ENCODE results near the gene ALG9.

ALG9 gene

DNA sequence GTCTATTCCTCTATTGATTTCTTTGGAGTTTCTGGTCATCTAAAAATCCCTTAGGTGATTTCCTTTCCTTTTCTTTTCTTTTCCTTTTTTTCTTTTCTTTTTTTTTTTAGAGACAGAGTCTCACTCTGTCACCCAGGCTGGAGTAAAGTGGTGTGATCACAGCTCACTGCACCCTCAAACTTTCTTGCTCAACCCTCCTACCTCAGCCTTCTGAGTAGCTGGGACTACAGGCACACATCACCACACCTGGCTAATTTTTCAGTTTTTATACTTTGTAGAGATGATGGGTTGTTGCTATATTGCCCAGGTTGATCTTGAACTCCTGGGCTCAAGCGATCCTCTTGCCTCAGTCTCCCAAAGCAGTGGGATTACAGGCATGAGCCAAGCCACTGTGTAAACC is 45.4 kb upstream of the ALG9 start:
- no peaks in the 10 kb centered on the region for H3K36me3 ChIP-seq
- TF ChIP-seq, protein P1, sequence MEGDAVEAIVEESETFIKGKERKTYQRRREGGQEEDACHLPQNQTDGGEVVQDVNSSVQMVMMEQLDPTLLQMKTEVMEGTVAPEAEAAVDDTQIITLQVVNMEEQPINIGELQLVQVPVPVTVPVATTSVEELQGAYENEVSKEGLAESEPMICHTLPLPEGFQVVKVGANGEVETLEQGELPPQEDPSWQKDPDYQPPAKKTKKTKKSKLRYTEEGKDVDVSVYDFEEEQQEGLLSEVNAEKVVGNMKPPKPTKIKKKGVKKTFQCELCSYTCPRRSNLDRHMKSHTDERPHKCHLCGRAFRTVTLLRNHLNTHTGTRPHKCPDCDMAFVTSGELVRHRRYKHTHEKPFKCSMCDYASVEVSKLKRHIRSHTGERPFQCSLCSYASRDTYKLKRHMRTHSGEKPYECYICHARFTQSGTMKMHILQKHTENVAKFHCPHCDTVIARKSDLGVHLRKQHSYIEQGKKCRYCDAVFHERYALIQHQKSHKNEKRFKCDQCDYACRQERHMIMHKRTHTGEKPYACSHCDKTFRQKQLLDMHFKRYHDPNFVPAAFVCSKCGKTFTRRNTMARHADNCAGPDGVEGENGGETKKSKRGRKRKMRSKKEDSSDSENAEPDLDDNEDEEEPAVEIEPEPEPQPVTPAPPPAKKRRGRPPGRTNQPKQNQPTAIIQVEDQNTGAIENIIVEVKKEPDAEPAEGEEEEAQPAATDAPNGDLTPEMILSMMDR (IDR thresholded peaks at IDR 0.05) = no peak
- H3K4me1 ChIP-seq (ENCODE audit: control insufficient read depth in 1 of 2, insufficient read depth in 1 of 2, low read depth in 1 of 2, low read length in 1 of 2) = no peaks in the 10 kb centered on the region
- H3K27me3 ChIP-seq = peaks cover 48% of the 10 kb centered on the region
- H3K9me3 ChIP-seq = no peaks in the 10 kb centered on the region
- H3K4me3 ChIP-seq (ENCODE audit: low read depth in 1 of 2, low read length in 1 of 2) = no peak overlapping the region
- H3K27ac ChIP-seq = no peak overlapping the region

- Histone ChIP-seq H3K4me1 (ENCODE audit: control insufficient read depth in 1 of 2, insufficient read depth in 1 of 2, low read depth in 1 of 2, low read length in 1 of 2) (no peaks in the 10 kb centered on the region), H3K4me3 (ENCODE audit: low read depth in 1 of 2, low read length in 1 of 2) (no peak overlapping the region)
- TF ChIP-seq, protein P1 (IDR thresholded peaks at IDR 0.05) = no peak
Observed at GRCh38 chr11:111913997-111914396, 42.6 kb upstream of the ALG9 start.

DNA sequence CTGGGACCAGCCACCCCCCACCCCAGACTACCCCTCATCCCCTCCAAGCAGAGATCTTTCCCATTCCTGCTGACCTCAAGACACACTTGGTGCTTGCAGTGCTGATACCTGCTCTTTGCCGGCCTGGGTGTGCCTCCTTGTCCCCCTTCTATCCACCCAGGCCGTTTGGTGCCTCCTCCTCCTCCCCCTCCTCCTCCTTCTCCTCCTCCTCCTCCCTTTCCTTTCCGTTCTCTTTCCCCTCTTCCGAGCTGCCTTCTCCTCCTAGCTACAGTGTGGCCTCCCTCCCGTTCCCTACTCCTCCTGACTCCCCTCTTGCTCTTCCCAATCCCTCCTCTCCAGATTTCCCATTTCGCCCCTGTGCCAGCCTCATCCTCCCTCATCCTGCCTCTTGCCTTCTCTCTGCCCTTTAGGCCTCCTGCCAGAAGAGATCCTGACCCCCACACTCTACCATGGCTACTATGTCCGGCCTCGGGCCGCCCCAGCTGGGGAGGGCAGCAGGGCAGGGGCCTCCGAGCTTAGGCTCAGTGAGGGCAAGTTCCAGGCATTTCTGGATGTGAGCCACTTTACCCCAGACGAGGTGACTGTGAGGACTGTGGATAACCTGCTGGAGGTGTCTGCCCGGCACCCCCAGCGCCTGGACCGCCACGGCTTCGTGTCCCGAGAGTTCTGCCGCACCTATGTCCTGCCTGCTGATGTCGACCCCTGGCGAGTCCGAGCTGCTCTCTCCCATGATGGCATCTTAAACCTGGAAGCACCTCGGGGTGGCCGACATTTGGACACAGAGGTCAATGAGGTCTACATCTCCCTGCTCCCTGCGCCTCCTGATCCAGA is 41.9 kb upstream of the ALG9 start:
- Histone ChIP-seq H3K4me3 (ENCODE audit: low read depth in 1 of 2, low read length in 1 of 2) (no peak overlapping the region), H3K4me1 (ENCODE audit: control insufficient read depth in 1 of 2, insufficient read depth in 1 of 2, low read depth in 1 of 2, low read length in 1 of 2) (no peaks in the 10 kb centered on the region), H3K27ac (no peak overlapping the region), H3K27me3 (peaks cover 73% of the 10 kb centered on the region), H3K36me3 (no peaks in the 10 kb centered on the region), H3K9me3 (no peaks in the 10 kb centered on the region)
- TF ChIP-seq, protein P1 (IDR thresholded peaks at IDR 0.05) = no peak

More at GRCh38 chr11:111913997-111914396, 42.6 kb upstream of the ALG9 start:
- no peaks in the 10 kb centered on the region for H3K36me3 ChIP-seq
- H3K27ac ChIP-seq = no peak overlapping the region
- H3K9me3 ChIP-seq = no peaks in the 10 kb centered on the region
- H3K27me3 ChIP-seq = peaks cover 73% of the 10 kb centered on the region

DNA sequence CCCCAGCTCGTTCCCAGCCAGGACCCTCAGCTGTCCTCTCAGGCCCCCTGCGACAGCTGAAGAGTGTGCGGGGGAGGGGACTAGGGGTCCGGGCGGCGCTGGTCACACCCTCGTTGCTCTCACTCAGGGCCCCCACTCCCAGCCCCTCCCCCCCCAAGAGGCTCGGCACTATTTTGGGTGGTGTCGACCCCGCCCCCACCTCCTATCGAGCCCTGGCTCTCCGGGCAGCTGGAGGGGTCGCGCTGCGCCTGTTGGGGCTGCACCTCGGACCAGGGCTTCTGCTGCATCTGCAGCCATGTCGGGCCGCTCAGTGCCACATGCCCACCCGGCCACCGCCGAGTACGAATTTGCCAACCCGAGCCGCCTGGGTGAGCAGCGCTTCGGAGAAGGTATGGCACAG is 41.2 kb upstream of the ALG9 start, which contains the start of gene HSPB2:
Gene HSPB2, plus strand, starts transcription at position 200 of the 400 bp plus-strand sequence. Its CDS starts 96 bp downstream, at position 296.
- no peak within 1 kb of the TSS for H3K4me3 ChIP-seq (ENCODE audit: low read depth in 1 of 2, low read length in 1 of 2)
- H3K27ac ChIP-seq = no peak within 1 kb of the TSS
- no peaks in the 10 kb centered on the region for H3K36me3 ChIP-seq
- TF ChIP-seq, protein P1 (IDR thresholded peaks at IDR 0.05) = no peak
- H3K27me3 ChIP-seq = peaks cover 73% of the 10 kb centered on the region
- H3K4me1 ChIP-seq (ENCODE audit: control insufficient read depth in 1 of 2, insufficient read depth in 1 of 2, low read depth in 1 of 2, low read length in 1 of 2) = no peaks in the 10 kb centered on the region
- no peaks in the 10 kb centered on the region for H3K9me3 ChIP-seq

- H3K27ac ChIP-seq = no peak within 1 kb of the TSS
- H3K4me1 ChIP-seq (ENCODE audit: control insufficient read depth in 1 of 2, insufficient read depth in 1 of 2, low read depth in 1 of 2, low read length in 1 of 2) = no peaks in the 10 kb centered on the region
- no peaks in the 10 kb centered on the region for H3K36me3 ChIP-seq
- no peak within 1 kb of the TSS for H3K4me3 ChIP-seq (ENCODE audit: low read depth in 1 of 2, low read length in 1 of 2)
- H3K9me3 ChIP-seq = no peaks in the 10 kb centered on the region
- peaks cover 73% of the 10 kb centered on the region for H3K27me3 ChIP-seq
- TF ChIP-seq, protein P1 (IDR thresholded peaks at IDR 0.05) = no peak
Observed at GRCh38 chr11:111911563-111912401, 40.4 kb upstream of the ALG9 start, which contains the start of gene CRYAB. TSS of gene CRYAB (minus strand) at chr11:111911770. CDS start at chr11:111911724, 46 bp downstream.

Data from neutrophil (primary cell).